ENCODE data around the gene TMEM132D.
A peak's percentile ranks its signal among the peaks of the same experiment; 100 is the strongest.
"Not testable (repeated sequence)": the region's sequence is repeated elsewhere in the genome, so short reads cannot be mapped to it uniquely, and the experiment has no call there.

The TMEM132D gene

DNA sequence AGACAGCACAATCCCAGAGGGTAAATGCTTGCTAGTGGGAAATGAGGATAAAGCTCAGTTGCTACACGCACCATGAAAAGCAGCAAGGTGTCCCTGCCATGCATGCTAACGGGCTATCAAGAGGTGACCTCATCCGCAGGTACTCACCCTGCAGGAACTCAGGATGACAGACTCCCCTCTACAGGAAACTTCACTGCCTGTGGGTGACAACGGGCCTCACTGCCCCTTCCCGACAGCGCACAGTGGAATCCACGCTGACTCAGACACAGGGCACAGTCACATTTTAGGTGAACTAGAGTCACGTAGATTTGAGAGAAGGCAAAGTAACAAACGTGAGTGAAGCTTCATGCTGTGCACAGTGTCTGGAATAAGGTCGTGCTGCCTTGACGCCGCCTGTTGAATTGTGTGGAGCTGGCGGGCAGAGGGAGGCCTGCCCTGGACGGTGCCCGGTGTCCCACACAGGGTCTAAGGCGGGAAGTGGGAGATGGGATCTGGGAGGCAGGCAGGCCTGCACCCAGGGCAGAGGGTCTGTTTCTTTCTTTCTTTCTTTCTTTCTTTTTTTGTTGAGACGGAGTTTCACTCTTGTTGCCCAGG is 331.8 kb downstream of the TMEM132D start:
- no peak for DNase-seq

DNA sequence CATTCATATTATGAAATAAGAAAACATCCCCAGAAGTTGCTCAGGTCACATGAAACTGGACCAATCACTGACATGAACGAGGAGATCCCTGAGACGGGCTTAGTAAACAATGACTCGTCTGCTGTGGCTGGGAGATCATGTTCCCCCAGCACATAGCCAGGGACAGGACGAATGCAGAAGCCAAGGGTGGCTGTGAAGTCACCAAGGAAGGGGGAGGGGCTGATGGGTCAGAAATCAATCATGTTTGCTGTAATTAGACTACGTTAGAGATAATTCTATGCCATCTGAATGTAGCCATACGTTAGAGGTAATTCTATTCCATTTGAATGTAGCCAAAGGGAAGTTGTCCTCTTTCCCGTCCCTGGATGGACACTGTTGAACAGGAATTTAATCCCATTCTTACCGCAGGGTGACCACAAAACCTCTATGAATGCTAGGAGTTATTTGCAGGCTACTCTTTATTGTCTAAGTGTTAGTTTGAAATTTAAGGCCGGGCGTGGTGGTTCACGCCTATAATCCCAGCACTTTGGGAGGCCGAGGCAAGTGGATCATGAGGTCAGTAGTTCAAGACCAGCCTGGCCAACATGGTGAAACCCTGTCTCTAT is 332.9 kb downstream of the TMEM132D start:
- DNase-seq: peak; percentile 53

DNA sequence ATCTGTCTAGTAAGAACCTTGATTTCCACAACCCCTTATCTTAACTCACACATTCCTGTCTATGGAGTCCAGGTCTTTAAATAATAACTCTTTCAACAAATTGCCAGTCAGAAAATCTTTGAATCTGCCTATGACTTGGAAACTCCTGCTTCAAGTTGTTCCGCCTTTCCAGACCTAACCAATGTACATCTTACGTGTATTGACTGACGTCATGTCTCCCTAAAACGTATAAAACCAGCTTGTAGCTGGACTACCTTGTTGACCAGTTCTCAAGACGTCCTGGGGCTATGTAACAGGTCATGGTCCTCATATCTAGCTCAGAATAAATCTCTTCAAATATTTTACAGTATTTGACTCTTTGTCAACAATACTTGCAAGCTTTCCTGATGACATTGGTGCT is 337.0 kb downstream of the TMEM132D start:
- DNase-seq: no peak

DNA sequence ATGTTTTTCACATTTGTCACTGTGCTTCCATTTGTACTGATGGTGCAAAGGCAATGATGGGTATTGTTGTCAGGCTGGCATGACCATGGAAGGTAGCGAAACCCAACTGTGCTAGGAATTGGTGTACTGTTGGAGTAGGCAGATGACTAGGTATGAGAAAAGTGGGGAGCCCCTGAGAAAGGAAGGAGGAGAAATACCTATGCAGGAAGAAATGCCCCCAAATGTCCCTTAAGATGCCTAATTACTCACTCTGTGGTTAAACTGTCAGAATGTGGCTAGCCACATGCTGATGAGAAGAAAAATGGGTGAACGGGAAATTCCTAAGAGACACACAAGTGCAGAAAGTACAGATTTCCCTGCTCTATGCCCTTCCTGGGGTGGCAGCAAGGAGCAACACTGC is 339.1 kb downstream of the TMEM132D start:
- DNase-seq: no peak

DNA sequence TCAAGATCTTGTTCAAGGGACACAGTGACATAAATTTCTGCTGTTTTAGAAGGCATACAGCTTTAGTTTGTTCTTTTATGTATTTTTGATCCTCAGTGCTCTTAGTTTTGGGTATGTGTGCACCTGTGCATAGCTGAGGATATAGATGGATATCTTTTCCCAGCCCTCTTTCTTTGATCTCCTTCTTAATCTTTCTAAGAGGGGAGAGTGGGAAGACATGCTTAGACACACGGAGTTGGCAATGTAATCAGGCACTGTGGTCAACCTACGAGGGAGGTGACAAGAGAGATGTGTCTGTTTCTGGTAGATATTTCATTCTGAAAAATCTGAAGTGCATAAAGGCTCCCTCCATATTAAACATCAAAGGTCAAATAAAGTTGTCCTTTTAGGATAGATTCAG is 340.6 kb downstream of the TMEM132D start:
- no peak for DNase-seq

DNA sequence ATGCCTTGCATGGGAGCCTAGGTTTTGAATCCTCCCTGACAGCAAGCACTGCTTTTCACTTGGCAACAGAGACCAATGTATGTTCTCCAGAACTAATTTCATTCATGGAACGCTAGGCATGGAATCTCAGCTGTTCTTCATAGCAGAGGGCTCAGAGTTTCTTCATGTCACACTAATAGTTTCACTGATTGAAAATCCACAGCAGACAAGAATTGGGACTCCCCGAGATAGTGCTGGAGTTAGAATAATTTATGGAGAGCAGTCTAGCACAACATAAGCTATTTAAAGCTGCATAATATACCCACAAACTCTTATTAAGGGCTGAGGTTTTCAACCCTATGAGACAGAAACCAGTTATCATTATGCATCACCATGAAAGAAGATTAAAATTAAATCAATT is 342.5 kb downstream of the TMEM132D start:
- DNase-seq: no peak

DNA sequence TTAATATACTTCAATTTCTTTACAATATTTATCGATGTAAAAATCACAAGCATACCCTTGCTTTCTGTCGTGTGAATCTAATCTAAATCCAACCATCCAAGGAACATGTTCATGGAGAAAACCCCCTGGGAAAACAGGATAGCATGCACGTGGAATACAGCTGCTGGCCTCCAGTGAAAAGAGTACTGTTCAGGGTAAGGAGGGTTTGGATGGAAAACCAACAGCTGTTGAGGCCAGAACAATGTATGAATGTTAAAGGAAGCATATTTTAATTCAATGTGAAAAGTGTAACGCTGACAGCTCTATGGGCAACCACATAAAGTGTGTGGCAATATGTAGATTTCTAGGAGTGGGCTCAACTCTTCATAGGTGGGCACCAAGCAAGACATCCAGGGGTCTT is 344.0 kb downstream of the TMEM132D start:
- no peak for DNase-seq

DNA sequence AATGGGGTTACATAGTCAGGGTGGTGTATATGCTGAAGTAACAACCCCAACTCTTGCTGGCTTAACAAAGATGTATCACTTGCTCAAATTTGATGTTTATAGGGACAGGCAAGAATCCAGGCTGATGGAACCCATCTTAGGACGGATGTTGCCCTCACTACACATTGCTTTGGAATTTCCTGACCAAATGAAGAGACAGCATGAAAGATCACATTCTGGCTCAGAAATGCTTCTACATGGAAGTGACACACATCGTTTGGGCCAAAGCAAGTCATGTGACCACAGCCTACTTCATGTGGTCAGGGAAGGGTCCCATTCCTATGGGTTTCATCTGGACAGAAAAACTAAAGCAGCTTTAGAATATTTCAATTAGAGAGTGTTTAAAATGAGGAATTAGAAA is 345.8 kb downstream of the TMEM132D start:
- no peak for DNase-seq

DNA sequence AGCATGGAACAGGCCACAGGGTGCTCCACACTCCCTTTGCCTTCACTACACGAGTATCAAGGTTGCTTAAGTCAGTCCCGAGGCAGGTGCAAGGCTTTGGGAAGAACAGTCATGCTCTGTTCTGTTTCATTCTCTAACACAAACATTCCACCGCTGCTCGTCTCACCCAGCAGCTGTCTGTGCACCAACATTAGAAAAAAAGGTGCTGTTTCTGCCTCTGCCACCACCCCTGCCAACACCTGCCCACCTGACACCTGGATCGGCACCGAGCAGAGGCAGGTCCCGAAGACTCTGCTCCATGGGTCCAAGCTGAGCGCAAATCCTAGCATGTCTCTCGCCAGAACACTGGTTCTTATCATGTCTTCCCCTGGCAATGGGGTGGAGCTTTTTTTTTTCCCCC is 347.7 kb downstream of the TMEM132D start:
- DNase-seq: no peak

DNA sequence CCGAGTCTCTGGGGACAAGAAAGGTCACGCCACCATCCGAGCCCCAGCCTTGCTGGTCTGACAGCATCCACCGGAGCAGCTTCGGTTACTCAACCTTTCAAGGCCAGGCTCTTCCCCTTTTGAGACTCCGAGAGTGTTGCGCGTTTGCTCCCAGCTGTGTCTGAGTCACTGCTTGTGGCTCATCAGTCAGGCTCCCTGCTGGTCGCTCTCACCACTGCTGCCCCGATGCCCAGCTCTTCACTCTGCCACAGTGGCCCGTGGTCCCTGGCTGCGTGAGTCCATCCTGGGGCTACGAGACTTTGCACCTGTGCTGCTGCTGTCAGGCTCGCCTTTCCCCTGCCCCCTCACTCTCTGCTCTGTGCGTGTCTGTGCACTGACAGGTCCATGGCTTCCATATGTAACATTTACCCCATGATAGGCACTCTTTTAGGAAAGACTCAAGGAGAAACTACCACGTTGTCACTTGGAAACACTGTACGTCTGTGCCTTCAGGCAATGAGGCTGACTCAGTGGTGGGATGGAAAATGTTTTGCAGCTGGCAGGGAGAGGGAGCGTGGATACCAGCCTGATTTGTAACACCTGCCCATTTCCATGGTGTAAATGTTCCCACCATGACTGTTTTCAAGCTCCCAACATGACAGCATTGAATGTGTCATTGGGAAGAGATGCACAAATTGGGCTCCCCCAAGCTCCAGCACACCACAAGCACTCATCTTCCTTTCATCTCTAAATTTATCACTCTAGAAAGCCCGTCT is 350.7 kb downstream of the TMEM132D start:
- DNase-seq: no peak

DNA sequence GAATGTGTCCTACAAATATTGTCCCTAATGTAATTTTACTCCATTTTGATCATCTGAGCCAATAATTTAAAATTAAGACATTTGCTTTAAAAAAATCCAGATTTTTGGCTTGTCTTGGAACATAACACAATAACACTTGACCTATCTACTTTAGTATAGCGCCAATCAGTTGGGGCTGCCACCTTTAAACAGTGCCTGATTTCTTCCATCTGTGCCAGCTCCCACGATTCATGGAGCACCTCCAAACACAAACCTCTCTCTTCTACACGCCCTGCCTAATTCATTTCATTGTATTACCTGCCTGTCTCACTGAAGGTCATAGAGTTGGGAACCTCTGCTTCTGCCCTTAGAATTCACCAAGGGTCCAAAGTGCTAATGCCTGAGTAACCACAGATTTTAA is 352.4 kb downstream of the TMEM132D start:
- no peak for DNase-seq

DNA sequence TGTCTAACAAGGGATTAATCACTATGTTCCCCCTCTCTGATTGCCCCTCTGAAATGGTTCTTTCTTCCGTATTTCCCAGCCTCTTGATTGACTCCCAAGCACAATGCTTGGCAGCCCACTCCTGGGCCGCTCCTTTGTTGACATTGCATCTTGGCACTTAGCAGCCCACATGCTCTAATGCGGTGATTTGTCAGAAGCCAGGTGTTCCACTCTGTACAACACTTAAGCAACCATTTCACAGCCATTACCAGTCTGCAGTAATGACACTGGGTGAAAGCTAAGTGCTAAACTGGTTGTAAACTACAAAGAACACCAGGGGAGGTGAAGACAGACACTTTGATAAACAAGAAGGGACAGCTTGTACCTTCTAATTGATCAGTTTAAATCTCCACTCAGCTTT is 353.5 kb downstream of the TMEM132D start:
- DNase-seq: peak; percentile 99

DNA sequence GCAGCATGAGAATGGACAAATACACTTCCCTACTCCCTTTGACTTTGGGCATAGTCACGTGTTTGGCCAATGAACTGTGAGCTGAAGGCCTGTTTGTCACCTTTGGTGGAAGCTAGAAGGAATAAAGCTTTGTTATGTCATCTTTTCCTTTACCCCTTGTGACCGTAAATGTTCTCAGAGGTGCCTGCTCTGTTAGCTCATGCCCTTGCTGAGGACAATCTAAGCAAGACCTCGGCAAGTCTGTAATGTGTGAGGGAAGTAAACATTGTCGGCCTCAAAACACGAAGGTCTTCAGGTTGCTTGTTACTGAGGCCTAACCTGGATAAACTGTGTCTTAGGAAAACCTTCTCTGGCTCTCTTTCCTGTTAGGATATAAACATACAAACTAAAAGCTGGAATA is 354.2 kb downstream of the TMEM132D start:
- peak; percentile 36 for DNase-seq

DNA sequence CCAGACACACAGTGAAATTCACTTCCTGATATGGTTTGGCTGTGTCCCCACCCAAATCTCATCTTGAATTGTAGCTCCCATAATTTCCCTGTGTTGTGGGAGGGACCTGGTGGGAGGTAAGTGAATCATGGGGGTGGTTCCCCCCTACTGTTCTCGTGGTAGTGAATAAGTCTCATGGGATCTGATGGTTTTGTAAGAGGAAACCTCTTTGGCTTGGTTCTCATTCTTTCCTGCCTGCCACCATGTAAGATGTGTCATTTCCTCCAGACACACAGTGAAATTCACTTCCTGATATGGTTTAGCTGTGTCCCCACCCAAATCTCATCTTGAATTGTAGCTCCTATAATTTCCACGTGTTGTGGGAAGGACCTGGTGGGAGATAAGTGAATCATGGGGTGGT is 354.8 kb downstream of the TMEM132D start:
- not testable (repeated sequence) for DNase-seq

DNA sequence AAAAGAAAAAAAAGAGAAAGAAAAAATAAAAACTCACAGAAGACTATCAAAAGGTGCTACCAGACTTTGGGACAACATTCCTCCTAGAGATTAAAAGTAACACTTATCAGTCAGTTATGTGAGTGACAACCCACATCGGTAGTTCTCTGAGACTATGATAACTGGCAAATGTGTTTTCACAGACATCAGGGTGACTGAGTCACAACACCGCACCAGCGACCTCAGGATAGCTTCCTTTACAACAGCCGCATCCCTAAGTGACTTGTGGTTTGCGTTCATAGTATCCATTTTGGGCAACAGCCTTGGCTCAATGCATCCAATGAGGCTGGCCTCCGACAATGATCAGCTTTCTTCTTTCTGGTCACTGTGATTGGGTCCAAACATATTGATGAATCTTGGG is 359.1 kb downstream of the TMEM132D start:
- DNase-seq: no peak

DNA sequence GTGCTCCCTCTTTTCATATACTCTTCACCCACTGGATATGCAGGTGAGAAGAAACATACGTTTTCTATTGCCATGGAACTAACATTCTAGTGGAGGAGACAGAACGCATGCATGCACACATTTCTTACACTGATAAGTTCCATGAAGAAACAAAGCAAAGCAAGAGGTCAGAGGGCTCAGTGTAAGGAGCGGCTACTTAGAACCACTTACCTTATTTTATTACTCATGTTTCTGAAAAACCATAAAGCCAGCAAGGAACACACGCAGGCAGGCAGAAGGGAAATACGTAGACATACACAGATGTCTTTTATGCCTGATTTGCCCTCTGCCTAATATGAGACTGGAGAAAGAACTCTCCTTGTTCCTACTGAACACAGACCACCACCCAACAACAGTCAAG is 362.9 kb downstream of the TMEM132D start:
- DNase-seq: no peak

DNA sequence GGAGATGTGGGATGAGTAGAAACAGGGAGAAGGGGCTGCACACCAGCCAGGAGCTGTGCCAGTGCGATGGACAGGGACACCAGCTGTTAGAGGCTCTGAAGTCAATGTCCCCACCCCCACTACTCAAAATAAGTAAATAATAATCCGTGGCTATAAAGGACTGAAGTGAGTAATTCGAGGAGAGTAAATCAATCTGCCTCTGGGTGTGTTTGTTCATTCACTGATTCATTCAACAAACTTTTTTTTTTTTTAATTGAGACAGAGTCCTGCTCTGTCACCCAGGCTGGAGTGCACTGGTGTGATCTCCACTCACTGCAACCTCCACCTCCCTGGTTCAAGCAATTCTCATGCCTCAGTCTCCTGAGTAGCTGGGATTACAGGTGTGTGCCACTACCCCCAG is 363.6 kb downstream of the TMEM132D start:
- peak; percentile 76 for DNase-seq

DNA sequence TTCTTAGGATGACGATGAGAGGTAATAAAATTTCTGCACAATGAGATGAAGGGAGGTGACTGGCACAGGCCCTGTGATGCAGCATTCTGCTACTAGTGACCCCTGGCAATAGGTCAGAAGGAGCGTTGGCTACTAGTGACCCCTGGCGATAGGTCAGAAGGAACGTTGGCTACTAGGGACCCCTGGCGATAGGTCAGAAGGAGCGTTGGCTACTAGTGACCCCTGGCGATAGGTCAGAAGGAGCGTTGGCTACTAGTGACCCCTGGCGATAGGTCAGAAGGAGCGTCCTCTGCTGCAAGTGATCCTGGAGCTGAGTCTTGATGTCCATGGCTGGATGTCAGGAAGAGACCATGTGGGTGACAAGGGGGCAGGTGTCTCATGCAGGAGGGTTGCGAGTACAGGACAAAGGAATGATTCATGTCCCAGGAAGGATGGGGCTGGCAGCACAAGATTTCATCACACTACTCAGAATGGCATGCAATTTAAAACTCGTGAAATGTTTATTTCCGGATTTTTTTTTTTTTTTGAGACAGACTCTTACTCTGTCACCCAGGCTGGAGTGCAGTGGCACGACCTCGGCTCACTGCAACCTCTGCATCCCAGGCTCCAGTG is 365.0 kb downstream of the TMEM132D start:
- DNase-seq: peak; percentile 16

DNA sequence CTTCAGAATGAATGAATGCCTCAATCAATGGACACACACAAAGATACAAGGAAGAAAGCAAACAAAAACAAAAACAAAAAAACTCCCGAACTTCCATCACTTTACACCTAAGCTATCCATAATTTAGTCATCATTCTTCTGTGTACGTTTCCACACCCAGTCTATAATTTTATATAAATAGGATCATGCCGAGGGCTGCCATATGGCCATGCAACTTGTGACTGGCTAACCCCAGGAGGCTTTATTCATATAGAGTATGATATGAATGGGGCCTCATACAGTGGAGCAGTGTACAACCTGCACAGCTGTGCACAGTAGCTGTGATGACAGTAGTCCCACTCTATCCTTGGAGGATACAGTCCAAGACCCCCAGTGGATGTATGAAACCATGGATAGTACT is 365.7 kb downstream of the TMEM132D start:
- DNase-seq: peak; percentile 89

DNA sequence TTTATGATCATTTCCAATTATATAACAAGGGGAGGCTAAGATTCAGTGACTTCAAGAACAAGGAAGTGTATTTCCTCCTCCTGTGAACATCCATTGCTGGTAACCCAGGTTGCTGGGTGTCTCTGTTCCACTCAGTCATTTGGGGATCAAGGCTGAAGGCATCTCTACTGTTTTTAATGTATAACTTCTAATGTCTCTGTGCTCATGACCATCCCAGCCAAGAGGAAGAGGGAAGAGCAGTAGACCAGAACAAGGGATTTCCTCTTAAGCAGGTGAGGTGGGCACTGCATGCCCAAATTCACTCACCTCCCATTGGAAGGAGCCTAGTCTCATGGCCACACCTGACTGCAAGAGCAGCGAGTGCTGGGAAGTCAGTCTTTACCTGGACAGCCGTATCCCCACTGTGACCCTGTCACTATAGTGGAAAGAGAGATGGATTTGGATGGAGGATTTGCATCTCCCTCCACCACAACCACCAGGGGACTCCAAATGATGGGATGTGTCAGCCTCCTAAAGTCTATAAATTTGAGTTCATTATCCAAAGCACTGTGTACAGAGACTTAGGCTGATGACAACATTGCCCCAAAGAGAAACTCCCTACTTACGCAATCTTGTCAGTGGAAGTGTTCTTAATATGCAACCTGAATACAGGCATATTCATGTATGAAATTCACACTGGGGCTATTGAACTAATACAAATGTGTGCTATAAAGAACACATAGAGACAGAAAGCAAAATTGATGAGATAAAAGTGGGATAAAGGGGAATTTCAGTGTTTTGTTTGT is 368.7 kb downstream of the TMEM132D start:
- peak; percentile 37 for DNase-seq

DNA sequence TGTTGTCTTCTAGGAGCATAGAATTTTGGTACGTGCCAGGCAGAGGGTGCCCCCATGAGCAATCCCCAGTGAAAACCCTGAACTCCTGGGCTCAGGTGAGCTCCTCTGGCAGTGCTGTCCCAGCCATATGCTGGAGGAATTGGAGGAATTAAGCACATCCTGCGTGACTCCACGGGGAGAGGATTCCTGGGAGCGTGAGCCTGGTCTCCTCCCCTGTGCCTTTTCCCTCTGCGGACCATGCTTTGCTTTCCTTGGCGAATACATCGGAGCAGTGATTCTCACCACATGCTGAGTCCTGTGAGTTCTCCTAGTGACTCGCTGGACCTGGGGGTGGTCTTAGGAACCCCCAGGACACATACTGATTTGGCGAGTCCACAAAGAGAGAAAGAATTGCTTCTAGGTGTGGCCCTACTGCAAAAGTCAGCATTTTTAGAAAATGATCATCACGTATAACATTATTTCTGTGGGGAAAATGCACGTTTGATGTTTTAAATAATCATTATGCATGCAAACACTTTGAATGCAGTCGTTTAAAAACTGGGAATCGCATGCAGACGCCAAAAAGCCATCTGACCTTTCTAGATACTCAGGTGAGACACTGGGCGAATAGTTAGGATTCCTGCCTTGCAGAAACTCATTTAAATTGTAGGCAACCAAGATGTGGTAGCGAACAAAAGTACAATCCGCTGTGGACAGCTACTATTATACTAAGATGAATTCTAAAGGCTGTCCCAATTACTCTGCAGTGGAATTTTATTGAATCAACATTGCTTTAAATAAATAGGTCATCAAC is 370.9 kb downstream of the TMEM132D start:
- no peak for DNase-seq

DNA sequence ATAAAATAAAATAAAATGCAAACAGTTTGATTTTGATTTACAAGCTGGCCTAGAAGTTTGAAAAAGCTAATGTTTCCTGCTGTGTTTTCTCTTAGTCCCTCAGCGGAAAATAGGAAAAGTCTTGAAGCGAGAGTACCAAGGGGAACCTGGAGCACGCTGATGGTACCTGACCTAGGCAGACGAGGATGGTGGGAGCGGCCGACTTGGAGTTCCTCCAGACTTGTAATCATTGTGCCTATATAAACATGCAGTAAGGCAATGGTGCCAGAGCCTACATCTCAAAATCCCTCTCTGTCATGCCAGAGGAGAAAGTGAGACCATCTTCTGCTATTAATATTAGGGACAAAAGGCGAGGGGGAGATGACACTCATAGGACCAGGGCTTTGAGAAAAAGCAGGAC is 371.7 kb downstream of the TMEM132D start:
- DNase-seq: no peak
